ENCODE data around the gene TMPRSS13. TPM values are rescaled to one million over a fixed set of nuclear protein-coding genes. Genes with fewer than 3 reads are reported as not detected.

TMPRSS13 gene
- total and polyA plus RNA-seq, 9 of the 15 experiments (the other 6 are each of a cell fraction or from before 2014, with no cell fraction given) = 0.11 to 0.29 (median 0.15) TPM

DNA sequence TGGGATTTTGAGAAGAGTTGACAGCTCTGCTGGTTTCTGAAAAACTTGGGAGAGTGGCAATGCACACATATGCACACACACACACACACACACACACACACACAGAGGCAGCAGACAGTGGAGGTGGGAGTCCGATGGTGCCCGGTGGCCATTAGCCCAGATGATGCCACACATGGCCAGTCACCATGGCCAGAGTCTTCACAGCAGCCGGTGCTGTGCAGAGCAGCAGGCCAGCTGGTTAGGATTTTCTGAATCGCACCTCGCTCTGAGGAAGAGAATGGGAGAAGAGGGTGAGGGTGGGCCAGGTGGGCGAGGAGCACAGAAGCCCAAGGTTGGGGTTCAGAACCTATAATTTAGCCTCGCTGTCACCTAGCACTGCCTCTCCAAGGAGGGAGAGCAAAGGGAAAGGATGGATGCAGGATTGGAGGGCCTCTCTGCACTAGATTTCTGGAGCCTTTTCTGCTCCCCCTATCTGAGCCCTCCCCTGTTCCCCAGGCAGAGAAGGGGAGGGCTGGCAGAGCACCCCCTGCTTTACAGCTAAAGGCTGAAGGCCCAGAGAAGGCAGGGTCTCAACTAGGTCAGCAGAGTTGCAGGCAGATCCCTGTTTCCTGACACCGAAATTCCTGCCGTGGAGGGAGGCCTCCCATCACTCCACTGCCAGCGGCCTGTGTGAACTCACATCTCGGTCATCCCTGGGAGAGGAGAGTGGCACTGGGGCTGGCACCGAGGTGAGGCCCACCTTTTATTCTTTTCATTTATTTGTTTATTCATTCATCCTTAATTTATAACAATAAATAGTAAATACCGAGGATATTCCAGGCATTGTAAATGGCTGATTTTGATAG lies 27.0 kb downstream of the TMPRSS13 start:
- H3K9ac ChIP-seq (ENCODE audit: insufficient read depth in 1 of 2, low read depth in 2 of 2, low read length in 2 of 2) = no peak overlapping the region; a peak in 1 of 4 replicates
- H3K9me3 ChIP-seq (replicated peaks; ENCODE audit: control insufficient read depth, insufficient read depth, low read depth, low read length) = no peaks in the 10 kb centered on the region
- ChIA-PET CTCF (ENCODE audit: low intra/inter-chr PET ratio) (no interaction called here), POLR2A (interaction anchor here (0.6 kb wide), 1 partner anchor 150 kb away, joined by 3 read pairs; no protein-coding TSS in a partner anchor)
- DNase-seq (ENCODE audit: extremely low read depth in 1 of 4, low spot score in 3 of 4) = no peak
- peaks cover 19 to 46% of the 10 kb centered on the region in 2 experiments for H3K27me3 ChIP-seq (ENCODE audit: control insufficient read depth in 2 of 2, insufficient read depth in 2 of 2, low read length in 2 of 2)
- FAIRE-seq = no peak
- no peaks in the 10 kb centered on the region for H3K9me1 ChIP-seq (ENCODE audit: control insufficient read depth, insufficient read depth, low read length)
- no peak overlapping the region for H2AFZ ChIP-seq (ENCODE audit: low read depth, low read length)
- 9% methylated on average over 13 of the region's 13 CpGs for WGBS (ENCODE audit: insufficient coverage, low coverage, missing lambda C conversion rate)
- no peak overlapping the region for H3K4me2 ChIP-seq (ENCODE audit: insufficient read depth, low read length)
- BruUV-seq (replicated peaks) = no TSS peak
- H3K4me3 ChIP-seq = no peak overlapping the region
- H3K79me2 ChIP-seq (ENCODE audit: control insufficient read depth, insufficient read depth, low read length) = no peaks in the 10 kb centered on the region
- intact Hi-C loops (cut with micrococcal nuclease) = no loop called here
- no peaks in the 10 kb centered on the region; the same call in 1 of the 2 replicates for H4K20me1 ChIP-seq (replicated peaks; ENCODE audit: control insufficient read depth, insufficient read depth, low read length)
- H3K27ac ChIP-seq (ENCODE audit: extremely low read depth, low read depth, low read length) = no peak overlapping the region
- in situ Hi-C loops (cut with MboI) = no loop called here
- no peaks in the 10 kb centered on the region for H3K36me3 ChIP-seq (ENCODE audit: control insufficient read depth, insufficient read depth, low read length)
- peaks cover 3 to 4% of the 10 kb centered on the region in 2 experiments; a peak in 3 of 5 replicates for H3K4me1 ChIP-seq (replicated peaks in 1 of 2; ENCODE audit: control insufficient read depth in 2 of 2, insufficient read depth in 2 of 2, low read length in 2 of 2)
- ATAC-seq = no peak
- TF ChIP-seq, protein P1, sequence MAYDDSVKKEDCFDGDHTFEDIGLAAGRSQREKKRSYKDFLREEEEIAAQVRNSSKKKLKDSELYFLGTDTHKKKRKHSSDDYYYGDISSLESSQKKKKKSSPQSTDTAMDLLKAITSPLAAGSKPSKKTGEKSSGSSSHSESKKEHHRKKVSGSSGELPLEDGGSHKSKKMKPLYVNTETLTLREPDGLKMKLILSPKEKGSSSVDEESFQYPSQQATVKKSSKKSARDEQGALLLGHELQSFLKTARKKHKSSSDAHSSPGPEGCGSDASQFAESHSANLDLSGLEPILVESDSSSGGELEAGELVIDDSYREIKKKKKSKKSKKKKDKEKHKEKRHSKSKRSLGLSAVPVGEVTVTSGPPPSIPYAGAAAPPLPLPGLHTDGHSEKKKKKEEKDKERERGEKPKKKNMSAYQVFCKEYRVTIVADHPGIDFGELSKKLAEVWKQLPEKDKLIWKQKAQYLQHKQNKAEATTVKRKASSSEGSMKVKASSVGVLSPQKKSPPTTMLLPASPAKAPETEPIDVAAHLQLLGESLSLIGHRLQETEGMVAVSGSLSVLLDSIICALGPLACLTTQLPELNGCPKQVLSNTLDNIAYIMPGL (CRISPR knock-in tag; IDR thresholded peaks at IDR 0.05) = no peak
- TF ChIP-seq, protein P2, sequence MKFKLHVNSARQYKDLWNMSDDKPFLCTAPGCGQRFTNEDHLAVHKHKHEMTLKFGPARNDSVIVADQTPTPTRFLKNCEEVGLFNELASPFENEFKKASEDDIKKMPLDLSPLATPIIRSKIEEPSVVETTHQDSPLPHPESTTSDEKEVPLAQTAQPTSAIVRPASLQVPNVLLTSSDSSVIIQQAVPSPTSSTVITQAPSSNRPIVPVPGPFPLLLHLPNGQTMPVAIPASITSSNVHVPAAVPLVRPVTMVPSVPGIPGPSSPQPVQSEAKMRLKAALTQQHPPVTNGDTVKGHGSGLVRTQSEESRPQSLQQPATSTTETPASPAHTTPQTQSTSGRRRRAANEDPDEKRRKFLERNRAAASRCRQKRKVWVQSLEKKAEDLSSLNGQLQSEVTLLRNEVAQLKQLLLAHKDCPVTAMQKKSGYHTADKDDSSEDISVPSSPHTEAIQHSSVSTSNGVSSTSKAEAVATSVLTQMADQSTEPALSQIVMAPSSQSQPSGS (CRISPR knock-in tag; IDR thresholded peaks at IDR 0.05) = no peak
- TF ChIP-seq JUNB (CRISPR knock-in tag; conservative IDR thresholded peaks at IDR 0.05) (no peak), ZNF551 (CRISPR knock-in tag; IDR thresholded peaks at IDR 0.05) (no peak), ZNF121 (CRISPR knock-in tag; conservative IDR thresholded peaks at IDR 0.05) (no peak)
- TF ChIP-seq, protein P3, sequence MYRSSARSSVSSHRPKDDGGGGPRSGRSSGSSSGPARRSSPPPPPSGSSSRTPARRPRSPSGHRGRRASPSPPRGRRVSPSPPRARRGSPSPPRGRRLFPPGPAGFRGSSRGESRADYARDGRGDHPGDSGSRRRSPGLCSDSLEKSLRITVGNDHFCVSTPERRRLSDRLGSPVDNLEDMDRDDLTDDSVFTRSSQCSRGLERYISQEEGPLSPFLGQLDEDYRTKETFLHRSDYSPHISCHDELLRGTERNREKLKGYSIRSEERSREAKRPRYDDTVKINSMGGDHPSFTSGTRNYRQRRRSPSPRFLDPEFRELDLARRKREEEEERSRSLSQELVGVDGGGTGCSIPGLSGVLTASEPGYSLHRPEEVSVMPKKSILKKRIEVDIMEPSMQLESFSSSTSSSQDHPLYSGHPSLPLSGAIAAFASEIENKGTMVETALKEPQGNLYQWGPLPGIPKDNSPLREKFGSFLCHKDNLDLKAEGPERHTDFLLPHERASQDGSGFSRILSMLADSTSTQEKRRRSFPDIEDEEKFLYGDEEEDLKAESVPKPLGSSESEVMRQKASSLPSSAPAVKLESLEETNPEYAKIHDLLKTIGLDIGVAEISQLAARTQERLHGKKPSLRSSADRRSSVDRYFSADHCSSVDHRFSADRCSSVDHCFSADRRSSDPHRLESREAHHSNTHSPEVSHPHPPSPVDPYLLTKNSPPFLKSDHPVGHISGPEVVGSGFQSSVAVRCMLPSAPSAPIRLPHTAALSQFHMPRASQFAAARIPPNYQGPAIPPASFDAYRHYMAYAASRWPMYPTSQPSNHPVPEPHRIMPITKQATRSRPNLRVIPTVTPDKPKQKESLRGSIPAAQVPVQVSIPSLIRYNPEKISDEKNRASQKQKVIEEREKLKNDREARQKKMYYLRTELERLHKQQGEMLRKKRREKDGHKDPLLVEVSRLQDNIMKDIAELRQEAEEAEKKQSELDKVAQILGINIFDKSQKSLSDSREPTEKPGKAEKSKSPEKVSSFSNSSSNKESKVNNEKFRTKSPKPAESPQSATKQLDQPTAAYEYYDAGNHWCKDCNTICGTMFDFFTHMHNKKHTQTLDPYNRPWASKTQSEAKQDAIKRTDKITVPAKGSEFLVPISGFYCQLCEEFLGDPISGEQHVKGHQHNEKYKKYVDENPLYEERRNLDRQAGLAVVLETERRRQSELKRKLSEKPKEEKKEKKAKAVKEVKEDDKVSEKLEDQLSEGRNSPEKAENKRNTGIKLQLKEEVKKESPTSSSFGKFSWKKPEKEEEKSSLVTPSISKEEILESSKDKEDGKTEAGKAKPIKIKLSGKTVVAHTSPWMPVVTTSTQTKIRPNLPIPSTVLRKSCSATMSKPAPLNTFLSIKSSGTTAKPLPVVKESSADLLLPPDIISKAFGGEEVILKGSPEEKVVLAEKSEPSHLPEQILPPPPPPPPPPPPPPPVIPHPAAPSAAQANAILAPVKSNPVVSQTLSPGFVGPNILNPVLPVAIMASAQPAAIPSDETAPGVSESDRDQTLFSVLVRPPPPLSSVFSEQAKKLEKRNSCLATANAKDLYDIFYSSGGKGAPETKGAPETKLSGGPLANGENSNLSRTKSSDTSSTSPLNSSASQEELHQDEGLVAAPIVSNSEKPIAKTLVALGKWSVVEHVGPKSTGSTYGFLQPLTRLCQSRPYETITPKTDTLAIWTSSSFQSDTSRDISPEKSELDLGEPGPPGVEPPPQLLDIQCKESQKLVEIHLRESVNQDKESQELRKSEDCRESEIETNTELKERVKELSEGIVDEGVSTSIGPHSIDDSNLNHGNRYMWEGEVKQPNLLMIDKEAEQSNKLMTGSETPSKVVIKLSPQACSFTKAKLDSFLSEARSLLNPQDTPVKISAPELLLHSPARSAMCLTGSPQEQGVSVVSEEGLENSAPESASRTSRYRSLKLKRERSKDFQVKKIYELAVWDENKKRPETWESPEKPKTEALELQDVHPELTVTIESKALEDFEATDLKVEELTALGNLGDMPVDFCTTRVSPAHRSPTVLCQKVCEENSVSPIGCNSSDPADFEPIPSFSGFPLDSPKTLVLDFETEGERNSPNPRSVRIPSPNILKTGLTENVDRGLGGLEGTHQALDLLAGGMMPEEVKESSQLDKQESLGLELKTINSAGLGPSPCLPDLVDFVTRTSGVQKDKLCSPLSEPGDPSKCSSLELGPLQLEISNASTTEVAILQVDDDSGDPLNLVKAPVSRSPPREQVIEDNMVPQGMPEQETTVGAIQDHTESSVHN (IDR thresholded peaks at IDR 0.05; ENCODE audit: borderline replicate concordance in 1 of 2, low read depth in 1 of 2) = no peak

Measured in K562 (cell line).